ENCODE results near the gene ZMIZ1. TPM values are rescaled to one million over a fixed set of nuclear protein-coding genes. Genes with fewer than 3 reads are reported as not detected.
A peak's percentile ranks its signal among the peaks of the same experiment; 100 is the strongest.

ZMIZ1 gene
- total RNA-seq, 1 experiment from 2014 or later, result 42.3 TPM

DNA sequence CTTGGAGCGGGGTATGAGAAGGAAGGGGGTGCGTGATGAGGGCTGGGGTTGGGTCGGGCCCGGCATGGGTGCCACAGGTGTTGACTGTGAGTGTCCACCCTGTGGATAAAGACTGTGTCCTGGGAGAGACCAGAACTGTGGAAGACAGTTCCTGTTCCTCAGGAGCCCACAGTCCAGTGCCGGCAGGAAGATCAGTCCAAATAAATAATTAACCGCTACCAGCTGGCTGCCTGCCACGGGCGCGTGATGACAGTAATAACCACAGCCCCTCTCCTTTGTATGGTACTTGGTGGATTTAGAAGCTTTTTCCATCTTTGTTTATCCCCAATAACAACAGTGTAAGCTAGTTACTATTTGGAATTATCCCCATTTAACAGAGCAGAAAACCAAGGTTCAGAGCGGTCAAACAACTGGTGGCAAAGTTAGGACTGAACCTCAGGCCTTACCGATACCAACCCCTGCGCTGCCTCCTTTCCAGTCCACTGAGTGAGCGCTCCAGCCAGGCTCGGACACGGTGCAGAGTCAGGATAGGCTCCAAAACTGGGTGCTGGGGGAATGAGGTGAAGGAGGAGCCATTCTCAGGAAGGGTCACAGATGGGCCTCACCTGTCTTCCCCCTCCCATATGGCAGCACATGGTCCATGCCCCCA, 5.1 kb downstream of the ZMIZ1 start:
- H3K4me1 Mint-ChIP-seq (ENCODE audit: low read depth, unreplicated experiment), result peaks cover 37% of the 10 kb centered on the region
- CTCF ChIA-PET, result no interaction called here
- H3K4me3 ChIP-seq (ENCODE audit: low read depth, low read length), result no peak overlapping the region

GRCh38 chr10:79074732-79075131, 6.0 kb downstream of the ZMIZ1 start:
- no peaks in the 10 kb centered on the region for H3K27me3 Mint-ChIP-seq (ENCODE audit: insufficient read depth, unreplicated experiment)
- ChIA-PET POLR2A (no interaction called here), CTCF (interaction anchor here (1.5 kb wide), 1 partner anchor 120 kb away, joined by 3 read pairs; no protein-coding TSS in a partner anchor)
- no peak overlapping the region for H3K4me3 Mint-ChIP-seq (ENCODE audit: unreplicated experiment)
- BruUV-seq (replicated peaks), result no TSS peak
- peaks cover 78% of the 10 kb centered on the region for H3K4me1 ChIP-seq
- H3K36me3 Mint-ChIP-seq (ENCODE audit: insufficient read depth, unreplicated experiment), result peaks cover 10% of the 10 kb centered on the region
- intact Hi-C loops (cut with micrococcal nuclease; ENCODE audit: unreplicated experiment), result loop anchor here (5.0 kb wide), 1 partner anchor 862 kb away; no protein-coding TSS in a partner anchor
- TF ChIP-seq, protein P1, sequence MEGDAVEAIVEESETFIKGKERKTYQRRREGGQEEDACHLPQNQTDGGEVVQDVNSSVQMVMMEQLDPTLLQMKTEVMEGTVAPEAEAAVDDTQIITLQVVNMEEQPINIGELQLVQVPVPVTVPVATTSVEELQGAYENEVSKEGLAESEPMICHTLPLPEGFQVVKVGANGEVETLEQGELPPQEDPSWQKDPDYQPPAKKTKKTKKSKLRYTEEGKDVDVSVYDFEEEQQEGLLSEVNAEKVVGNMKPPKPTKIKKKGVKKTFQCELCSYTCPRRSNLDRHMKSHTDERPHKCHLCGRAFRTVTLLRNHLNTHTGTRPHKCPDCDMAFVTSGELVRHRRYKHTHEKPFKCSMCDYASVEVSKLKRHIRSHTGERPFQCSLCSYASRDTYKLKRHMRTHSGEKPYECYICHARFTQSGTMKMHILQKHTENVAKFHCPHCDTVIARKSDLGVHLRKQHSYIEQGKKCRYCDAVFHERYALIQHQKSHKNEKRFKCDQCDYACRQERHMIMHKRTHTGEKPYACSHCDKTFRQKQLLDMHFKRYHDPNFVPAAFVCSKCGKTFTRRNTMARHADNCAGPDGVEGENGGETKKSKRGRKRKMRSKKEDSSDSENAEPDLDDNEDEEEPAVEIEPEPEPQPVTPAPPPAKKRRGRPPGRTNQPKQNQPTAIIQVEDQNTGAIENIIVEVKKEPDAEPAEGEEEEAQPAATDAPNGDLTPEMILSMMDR (IDR thresholded peaks at IDR 0.05; ENCODE audit: insufficient read depth in 1 of 2, low read depth in 1 of 2, low read length in 1 of 2, severe bottlenecking in 1 of 2, unreplicated experiment in 1 of 2), result no peak
- no peaks in the 10 kb centered on the region for H3K9me3 Mint-ChIP-seq (ENCODE audit: unreplicated experiment)
- peaks cover 43% of the 10 kb centered on the region for H3K4me1 Mint-ChIP-seq (ENCODE audit: low read depth, unreplicated experiment)
- no peaks in the 10 kb centered on the region for H3K9me3 ChIP-seq
- H3K27me3 ChIP-seq (replicated peaks; ENCODE audit: control insufficient read depth, insufficient read depth, low read length), result no peaks in the 10 kb centered on the region
- H3K36me3 ChIP-seq (ENCODE audit: control insufficient read depth, insufficient read depth, low read length), result no peaks in the 10 kb centered on the region
- no peak overlapping the region for H3K4me3 ChIP-seq (ENCODE audit: low read depth, low read length)
- DNase-seq, result no peak
- H3K27ac Mint-ChIP-seq (ENCODE audit: unreplicated experiment), result no peak overlapping the region

More for the DNA sequence above, 5.1 kb downstream of the ZMIZ1 start:
- Mint-ChIP-seq H3K4me3 (ENCODE audit: unreplicated experiment) (no peak overlapping the region), H3K27ac (ENCODE audit: unreplicated experiment) (no peak overlapping the region), H3K36me3 (ENCODE audit: insufficient read depth, unreplicated experiment) (peaks cover 14% of the 10 kb centered on the region), H3K9me3 (ENCODE audit: unreplicated experiment) (no peaks in the 10 kb centered on the region), H3K27me3 (ENCODE audit: insufficient read depth, unreplicated experiment) (no peaks in the 10 kb centered on the region)
- Histone ChIP-seq H3K36me3 (ENCODE audit: control insufficient read depth, insufficient read depth, low read length) (no peaks in the 10 kb centered on the region), H3K4me1 (peaks cover 70% of the 10 kb centered on the region), H3K9me3 (no peaks in the 10 kb centered on the region), H3K27me3 (replicated peaks; ENCODE audit: control insufficient read depth, insufficient read depth, low read length) (no peaks in the 10 kb centered on the region)
- no peak for DNase-seq
- POLR2A ChIA-PET, result no interaction called here
- no TSS peak for BruUV-seq (replicated peaks)
- intact Hi-C loops (cut with micrococcal nuclease; ENCODE audit: unreplicated experiment), result loop anchor here (5.0 kb wide), 1 partner anchor 862 kb away; no protein-coding TSS in a partner anchor
- TF ChIP-seq, protein P1 (IDR thresholded peaks at IDR 0.05; ENCODE audit: insufficient read depth in 1 of 2, low read depth in 1 of 2, low read length in 1 of 2, severe bottlenecking in 1 of 2, unreplicated experiment in 1 of 2), result no peak

- Histone ChIP-seq H3K27me3 (replicated peaks; ENCODE audit: control insufficient read depth, insufficient read depth, low read length) (no peaks in the 10 kb centered on the region), H3K4me1 (peaks cover 80% of the 10 kb centered on the region), H3K9me3 (no peaks in the 10 kb centered on the region), H3K36me3 (ENCODE audit: control insufficient read depth, insufficient read depth, low read length) (no peaks in the 10 kb centered on the region), H3K4me3 (ENCODE audit: low read depth, low read length) (no peak overlapping the region)
- DNase-seq, result no peak
- peaks cover 12% of the 10 kb centered on the region for H3K36me3 Mint-ChIP-seq (ENCODE audit: insufficient read depth, unreplicated experiment)
- peaks cover 48% of the 10 kb centered on the region for H3K4me1 Mint-ChIP-seq (ENCODE audit: low read depth, unreplicated experiment)
- H3K4me3 Mint-ChIP-seq (ENCODE audit: unreplicated experiment), result no peak overlapping the region
- H3K9me3 Mint-ChIP-seq (ENCODE audit: unreplicated experiment), result no peaks in the 10 kb centered on the region
- CTCF ChIA-PET, result interaction anchor here (1.5 kb wide), 1 partner anchor 120 kb away, joined by 3 read pairs; no protein-coding TSS in a partner anchor
- H3K27me3 Mint-ChIP-seq (ENCODE audit: insufficient read depth, unreplicated experiment), result no peaks in the 10 kb centered on the region
- no TSS peak for BruUV-seq (replicated peaks)
- POLR2A ChIA-PET, result no interaction called here
- H3K27ac Mint-ChIP-seq (ENCODE audit: unreplicated experiment), result peak overlapping the region; percentile 34
- TF ChIP-seq, protein P1 (IDR thresholded peaks at IDR 0.05; ENCODE audit: insufficient read depth in 1 of 2, low read depth in 1 of 2, low read length in 1 of 2, severe bottlenecking in 1 of 2, unreplicated experiment in 1 of 2), result no peak
- intact Hi-C loops (cut with micrococcal nuclease; ENCODE audit: unreplicated experiment), result no loop called here
Observed at GRCh38 chr10:79075418-79075817, 6.7 kb downstream of the ZMIZ1 start.

Data from Caco-2 (cell line).